IMR-90 (cell line): ENCODE results near the gene SIM1.

Source experiments
- BHLHE40 ChIP-seq: fragments of 150-350 bp; IDR thresholded peaks from 2 replicates; pipeline ENCODE4 v1.6.1; 2016; ENCODE audit warnings: mild to moderate bottlenecking, low read depth, low read length
- CHD1 ChIP-seq: IDR thresholded peaks from 2 replicates; pipeline ENCODE4 v1.6.1; 2012; ENCODE audit warnings: low read depth, low read length, improper control_type of control experiment
- CTCF ChIP-seq: conservative IDR thresholded peaks from 2 replicates; pipeline ENCODE4 v1.5.1; 2012; ENCODE audit warnings: mild to moderate bottlenecking, low read depth, low read length, improper control_type of control experiment
- ELK1 ChIP-seq: fragments of 150-350 bp; IDR thresholded peaks from 2 replicates; pipeline ENCODE4 v1.6.1; 2016; ENCODE audit warnings: low read depth, mild to moderate bottlenecking, low read length, moderate library complexity, borderline replicate concordance
- FOS ChIP-seq: fragments of 150-350 bp; IDR thresholded peaks from 2 replicates; pipeline ENCODE4 v1.6.1; 2016; ENCODE audit warnings: low read depth, low read length
- MAFK ChIP-seq: IDR thresholded peaks from 2 replicates; pipeline ENCODE4 v1.6.1; 2012; ENCODE audit warnings: low read depth, low read length, improper control_type of control experiment
- MAZ ChIP-seq: IDR thresholded peaks from 2 replicates; pipeline ENCODE4 v1.6.1; 2012; ENCODE audit warnings: low read depth, mild to moderate bottlenecking, low read length, improper control_type of control experiment, moderate library complexity, borderline replicate concordance
- MXI1 ChIP-seq: IDR thresholded peaks from 2 replicates; pipeline ENCODE4 v1.6.1; 2012; ENCODE audit warnings: low read depth, mild to moderate bottlenecking, low read length, moderate library complexity, borderline replicate concordance
- POLR2A ChIP-seq: IDR thresholded peaks from 2 replicates; pipeline ENCODE4 v1.6.1; 2012; ENCODE audit warnings: mild to moderate bottlenecking, low read depth, low read length
- RAD21 ChIP-seq: IDR thresholded peaks from 2 replicates; pipeline ENCODE4 v1.6.1; 2012; ENCODE audit warnings: low read length, improper control_type of control experiment
- RCOR1 ChIP-seq: IDR thresholded peaks from 2 replicates; pipeline ENCODE4 v1.6.1; 2012; ENCODE audit warnings: mild to moderate bottlenecking, low read length, improper control_type of control experiment; ENCODE audit not compliant: insufficient replicate concordance
- RFX5 ChIP-seq: IDR thresholded peaks from 2 replicates; pipeline ENCODE4 v1.8.0; 2012; ENCODE audit warnings: low read depth, mild to moderate bottlenecking, low read length, moderate library complexity
- SMC3 ChIP-seq: fragments of 150-350 bp; IDR thresholded peaks from 2 replicates; pipeline ENCODE4 v1.6.1; 2016; ENCODE audit warnings: low read depth, mild to moderate bottlenecking, antibody characterized with exemption, low read length, moderate library complexity
- USF2 ChIP-seq: fragments of 150-350 bp; IDR thresholded peaks from 2 replicates; pipeline ENCODE4 v1.6.1; 2017; ENCODE audit warnings: mild to moderate bottlenecking, antibody characterized with exemption, low read length, low read depth

DNA sequence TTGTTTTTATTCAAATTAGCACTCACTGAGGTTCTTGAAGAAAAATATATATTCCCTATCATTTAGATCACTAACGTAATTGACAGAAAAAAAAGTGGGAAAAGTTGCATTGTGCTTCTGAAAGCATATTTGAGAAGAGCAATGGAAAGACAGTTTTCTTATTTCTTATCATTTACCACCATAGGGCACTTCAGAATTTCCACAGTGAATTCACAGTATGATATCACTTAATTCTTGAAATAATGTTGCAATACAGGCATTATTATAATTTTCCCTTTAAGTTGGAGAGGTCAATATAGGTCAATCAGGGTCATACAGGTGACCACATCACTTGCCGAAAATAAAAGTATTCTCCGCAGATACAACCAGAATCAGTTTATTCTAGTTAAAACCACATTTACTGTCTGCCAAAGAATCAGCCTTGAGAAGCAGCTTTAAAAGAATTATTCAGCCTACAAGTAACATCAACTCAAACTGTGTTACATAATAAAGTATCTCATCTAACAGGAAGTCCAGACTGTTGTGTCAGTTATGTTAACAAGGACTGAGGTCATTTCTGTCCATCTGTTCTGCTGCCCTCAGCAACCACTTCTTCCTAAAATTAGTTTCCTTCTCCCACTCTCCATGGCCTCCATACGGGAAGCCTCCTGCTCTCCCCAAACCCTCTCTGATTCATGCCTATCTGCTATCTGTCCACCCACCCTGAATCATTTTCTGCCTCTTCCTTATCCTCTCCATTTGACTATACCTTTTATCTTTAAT is 121.2 kb downstream of the SIM1 start:
- TF ChIP-seq CTCF (no peak), RAD21 (no peak), CHD1 (no peak), SMC3 (no peak), USF2 (no peak), POLR2A (no peak), MXI1 (no peak), MAFK (no peak), RCOR1 (no peak), RFX5 (no peak), ELK1 (no peak), MAZ (no peak), FOS (no peak), BHLHE40 (no peak)
